SK-N-SH treated with all-trans-retinoic acid at 6 μM for 48 hours (cell line): ENCODE results near the gene PBX4.

Experiments used
- ATAC-seq: fragments of 200-7000 bp; cut with Tn5 transposase; 3 replicates; pipeline ENCODE4 v1.9.1; 2020; ENCODE audit warnings: mild to moderate bottlenecking, moderate library complexity
- ARNTL ChIP-seq: fragments of 450-650 bp; formaldehyde crosslinking; IDR thresholded peaks from 2 replicates; pipeline ENCODE4 v1.5.0; 2020; ENCODE audit warnings: low read depth, mild to moderate bottlenecking, moderate library complexity, borderline replicate concordance
- BACH2 ChIP-seq: fragments of 250-450 bp; sonication (Bioruptor Pico); IDR thresholded peaks from 2 replicates; pipeline ENCODE4 v1.9.0; 2021; ENCODE audit warnings: mild to moderate bottlenecking, borderline replicate concordance
- CREB5 ChIP-seq: fragments of 250-450 bp; sonication (Bioruptor Pico); IDR thresholded peaks from 2 replicates; pipeline ENCODE4 v1.5.1; 2020; ENCODE audit warnings: low read depth, mild to moderate bottlenecking, moderate library complexity
- CSDC2 ChIP-seq: fragments of 250-450 bp; sonication (Bioruptor Pico); IDR thresholded peaks from 2 replicates; pipeline ENCODE4 v1.5.0; 2020; ENCODE audit warnings: mild to moderate bottlenecking, moderate library complexity
- CSRNP3 ChIP-seq: fragments of 250-450 bp; sonication (Bioruptor Pico); IDR thresholded peaks from 2 replicates; pipeline ENCODE4 v1.5.1; 2021; ENCODE audit warnings: mild to moderate bottlenecking, moderate library complexity
- ESRRG ChIP-seq: fragments of 250-450 bp; sonication (Bioruptor Pico); IDR thresholded peaks from 2 replicates; pipeline ENCODE4 v1.6.1; 2021; ENCODE audit warnings: mild to moderate bottlenecking
- GLIS3 ChIP-seq: fragments of 250-450 bp; sonication (Bioruptor Pico); IDR thresholded peaks from 2 replicates; pipeline ENCODE4 v1.5.0; 2020; ENCODE audit warnings: mild to moderate bottlenecking, moderate library complexity
- ISL1 ChIP-seq: fragments of 250-450 bp; sonication (Bioruptor Pico); IDR thresholded peaks from 2 replicates; pipeline ENCODE4 v2.1.2; 2022; ENCODE audit warnings: mild to moderate bottlenecking, moderate library complexity
- OSR1 ChIP-seq: fragments of 250-450 bp; sonication (Bioruptor Pico); IDR thresholded peaks from 2 replicates; pipeline ENCODE4 v1.8.0; 2022; ENCODE audit warnings: moderate library complexity, mild to moderate bottlenecking, inconsistent platforms
- POU6F1 ChIP-seq: fragments of 250-450 bp; sonication (Bioruptor Pico); IDR thresholded peaks from 2 replicates; pipeline ENCODE4 v1.8.0; 2021; ENCODE audit warnings: low read depth, mild to moderate bottlenecking, moderate library complexity, borderline replicate concordance
- PPARA ChIP-seq: fragments of 250-450 bp; sonication (Bioruptor Pico); IDR thresholded peaks from 2 replicates; pipeline ENCODE4 v1.5.0; 2020; ENCODE audit warnings: mild to moderate bottlenecking, borderline replicate concordance
- RARB ChIP-seq: fragments of 250-450 bp; sonication (Bioruptor Pico); IDR thresholded peaks from 2 replicates; pipeline ENCODE4 v1.8.0; 2021; ENCODE audit warnings: mild to moderate bottlenecking, moderate library complexity
- SNAI2 ChIP-seq: fragments of 250-450 bp; sonication (Bioruptor Pico); IDR thresholded peaks from 2 replicates; pipeline ENCODE4 v1.5.0; 2020; ENCODE audit warnings: mild to moderate bottlenecking, moderate library complexity
- TCF4 ChIP-seq: fragments of 250-450 bp; sonication (Bioruptor Pico); IDR thresholded peaks from 2 replicates; pipeline ENCODE4 v1.8.0; 2021; ENCODE audit warnings: mild to moderate bottlenecking, moderate library complexity, borderline replicate concordance
- TOX ChIP-seq: fragments of 250-450 bp; sonication (Bioruptor Pico); IDR thresholded peaks from 2 replicates; pipeline ENCODE4 v1.8.0; 2021; ENCODE audit warnings: mild to moderate bottlenecking, moderate library complexity, borderline replicate concordance
- TSHZ2 ChIP-seq: fragments of 250-450 bp; sonication (Bioruptor Pico); IDR thresholded peaks from 2 replicates; pipeline ENCODE4 v1.5.0; 2020; ENCODE audit warnings: mild to moderate bottlenecking, moderate library complexity
- ZC3H10 ChIP-seq: fragments of 250-450 bp; sonication (Bioruptor Pico); IDR thresholded peaks from 2 replicates; pipeline ENCODE4 v1.5.1; 2021; ENCODE audit warnings: mild to moderate bottlenecking, moderate library complexity
- ZFP3 ChIP-seq: fragments of 250-450 bp; sonication (Bioruptor Pico); IDR thresholded peaks from 2 replicates; pipeline ENCODE4 v1.5.0; 2020; ENCODE audit warnings: mild to moderate bottlenecking, moderate library complexity
- ZFP30 ChIP-seq: fragments of 450-650 bp; formaldehyde crosslinking; IDR thresholded peaks from 2 replicates; pipeline ENCODE4 v1.5.0; 2022; ENCODE audit warnings: mild to moderate bottlenecking, moderate library complexity
- ZNF565 ChIP-seq: fragments of 450-650 bp; formaldehyde crosslinking; conservative IDR thresholded peaks from 2 replicates; pipeline ENCODE4 v1.5.0; 2020; ENCODE audit warnings: low read depth, mild to moderate bottlenecking, moderate library complexity
- ZNF70 ChIP-seq: fragments of 450-650 bp; formaldehyde crosslinking; IDR thresholded peaks from 2 replicates; pipeline ENCODE4 v1.5.0; 2020; ENCODE audit warnings: mild to moderate bottlenecking, moderate library complexity
- ZNF8 ChIP-seq: fragments of 450-650 bp; formaldehyde crosslinking; IDR thresholded peaks from 2 replicates; pipeline ENCODE4 v1.5.0; 2020; ENCODE audit warnings: mild to moderate bottlenecking, moderate library complexity

Gene PBX4

GRCh38 chr19:19528721-19529490, 89.6 kb downstream of the PBX4 start, which contains the start of gene YJEFN3:
YJEFN3 (plus strand) TSS chr19:19528911; CDS start chr19:19528933, 22 bp downstream.
- ATAC-seq: peak; percentile 20
- TF ChIP-seq SNAI2 (no peak), TSHZ2 (CRISPR knock-in tag) (no peak), BACH2 (CRISPR knock-in tag) (no peak), GLIS3 (CRISPR knock-in tag) (peak; percentile 29; the same call in 1 of the 2 replicates), ZNF565 (CRISPR knock-in tag) (0 out of 2 replicates have a peak, but pooled peaks have one; percentile 16)
- TF ChIP-seq, all 23 proteins: peak for 2

GRCh38 chr19:19527674-19528625, 90.5 kb downstream of the PBX4 start:
- TF ChIP-seq ESRRG (CRISPR knock-in tag) (no peak), GLIS3 (CRISPR knock-in tag) (no peak), ZNF70 (CRISPR knock-in tag) (no peak), ZNF8 (no peak), TSHZ2 (CRISPR knock-in tag) (no peak), OSR1 (no peak), ZFP30 (no peak), ARNTL (CRISPR knock-in tag) (no peak), TOX (CRISPR knock-in tag) (no peak), ZC3H10 (CRISPR knock-in tag) (no peak)
- ATAC-seq: no peak

GRCh38 chr19:19527371-19527656, 91.2 kb downstream of the PBX4 start:
- ATAC-seq: no peak
- TF ChIP-seq OSR1 (no peak), TOX (CRISPR knock-in tag) (no peak), ZC3H10 (CRISPR knock-in tag) (no peak), ARNTL (CRISPR knock-in tag) (no peak), CSRNP3 (no peak), ZNF8 (no peak), GLIS3 (CRISPR knock-in tag) (no peak), ZFP30 (no peak), CREB5 (CRISPR knock-in tag) (no peak), ISL1 (CRISPR knock-in tag) (no peak), TCF4 (no peak), PPARA (CRISPR knock-in tag) (no peak), ESRRG (CRISPR knock-in tag) (no peak), RARB (CRISPR knock-in tag) (no peak), ZFP3 (no peak), TSHZ2 (CRISPR knock-in tag) (no peak), BACH2 (CRISPR knock-in tag) (no peak), POU6F1 (CRISPR knock-in tag) (no peak), CSDC2 (CRISPR knock-in tag) (no peak)
